Measurements from ENCODE around the gene MAST4. TPM values are rescaled to one million over a fixed set of nuclear protein-coding genes. Genes with fewer than 3 reads are reported as not detected.

Gene MAST4
- total RNA-seq, 1 donor from 2014 or later: 10.4 TPM

DNA sequence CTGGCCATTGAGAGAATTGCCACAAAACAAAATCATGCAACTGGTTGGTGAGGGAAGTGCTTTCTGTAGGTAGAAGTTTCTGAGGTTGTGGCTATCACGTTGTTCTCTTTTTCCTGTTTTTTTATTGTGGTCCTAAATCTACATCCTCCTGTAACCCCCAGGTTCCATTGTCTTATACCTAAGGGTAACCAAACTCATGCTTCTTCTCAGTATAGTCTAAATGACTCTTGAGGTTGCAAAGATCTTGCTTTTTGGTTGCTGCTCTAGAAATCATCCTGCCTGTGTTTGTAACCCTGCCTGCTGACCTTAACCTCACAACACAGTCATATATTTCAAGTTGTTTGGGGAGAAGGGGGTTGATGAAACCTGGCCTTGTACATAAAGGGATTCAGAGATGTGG lies 327.3 kb downstream of the MAST4 start:
- no peak overlapping the region for H3K4me3 ChIP-seq (ENCODE audit: low read length in 3 of 3)
- no peaks in the 10 kb centered on the region for H3K9me3 ChIP-seq (ENCODE audit: control insufficient read depth in 3 of 3, low read length in 3 of 3)
- H3K36me3 ChIP-seq (ENCODE audit: control insufficient read depth in 3 of 3, insufficient read depth in 3 of 3, low read length in 3 of 3): no peaks in the 10 kb centered on the region
- no peaks in the 10 kb centered on the region for H3K4me1 ChIP-seq (ENCODE audit: control insufficient read depth in 3 of 3, insufficient read depth in 3 of 3, low read length in 3 of 3)
- no peak overlapping the region for H3K27ac ChIP-seq (ENCODE audit: low read depth, low read length)
- H3K27me3 ChIP-seq (ENCODE audit: control insufficient read depth in 3 of 3, insufficient read depth in 3 of 3, low read length in 3 of 3): no peaks in the 10 kb centered on the region
- no peak overlapping the region for H3K9ac ChIP-seq (ENCODE audit: low read depth in 1 of 3, low read length in 3 of 3)

DNA sequence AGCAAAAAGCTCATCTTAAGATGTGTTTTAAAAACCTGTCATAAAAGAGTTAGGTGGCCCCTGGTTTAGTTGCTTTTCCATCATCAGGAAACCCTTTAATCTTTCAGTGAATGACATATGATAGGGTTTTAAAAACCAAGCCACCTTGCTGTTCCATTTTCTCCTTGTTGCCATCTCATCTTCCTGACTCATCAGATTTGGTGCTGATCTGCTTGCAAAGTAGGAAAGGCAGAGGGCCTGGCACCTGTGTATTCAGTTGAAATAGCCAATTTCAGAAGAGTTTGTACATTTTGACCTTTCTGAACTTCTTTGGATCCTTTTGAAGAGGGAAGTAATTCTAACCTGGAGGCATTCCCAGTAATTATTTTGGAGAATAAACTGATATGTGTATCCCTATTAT lies 327.7 kb downstream of the MAST4 start:
- H3K27me3 ChIP-seq (ENCODE audit: control insufficient read depth in 3 of 3, insufficient read depth in 3 of 3, low read length in 3 of 3): no peaks in the 10 kb centered on the region
- H3K9me3 ChIP-seq (ENCODE audit: control insufficient read depth in 3 of 3, low read length in 3 of 3): no peaks in the 10 kb centered on the region
- H3K27ac ChIP-seq (ENCODE audit: low read depth, low read length): no peak overlapping the region
- H3K36me3 ChIP-seq (ENCODE audit: control insufficient read depth in 3 of 3, insufficient read depth in 3 of 3, low read length in 3 of 3): no peaks in the 10 kb centered on the region
- no peak overlapping the region for H3K4me3 ChIP-seq (ENCODE audit: low read length in 3 of 3)
- H3K9ac ChIP-seq (ENCODE audit: low read depth in 1 of 3, low read length in 3 of 3): no peak overlapping the region
- H3K4me1 ChIP-seq (ENCODE audit: control insufficient read depth in 3 of 3, insufficient read depth in 3 of 3, low read length in 3 of 3): no peaks in the 10 kb centered on the region

DNA sequence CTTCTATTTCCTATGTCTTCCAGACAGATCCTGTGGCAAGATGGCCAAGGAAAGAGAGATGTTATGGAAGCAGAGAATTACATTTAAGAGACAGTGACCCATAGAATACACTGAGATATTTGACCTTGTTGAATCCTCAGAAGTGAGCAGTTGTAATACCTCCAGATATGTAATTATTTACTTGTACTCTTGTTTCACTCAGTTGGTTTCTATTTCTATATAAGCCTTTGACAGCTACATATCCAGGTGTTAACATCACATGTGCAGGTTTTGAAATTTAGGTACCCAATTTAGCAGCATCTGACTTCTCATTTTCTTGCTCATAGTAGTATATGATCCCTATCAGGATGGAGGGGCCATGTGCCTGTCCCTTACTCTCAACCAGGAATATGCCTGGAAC lies 330.9 kb downstream of the MAST4 start:
- Histone ChIP-seq H3K36me3 (ENCODE audit: control insufficient read depth in 3 of 3, insufficient read depth in 3 of 3, low read length in 3 of 3) (no peaks in the 10 kb centered on the region), H3K4me3 (ENCODE audit: low read length in 3 of 3) (no peak overlapping the region), H3K9ac (ENCODE audit: low read depth in 1 of 3, low read length in 3 of 3) (no peak overlapping the region), H3K27ac (ENCODE audit: low read depth, low read length) (no peak overlapping the region), H3K4me1 (ENCODE audit: control insufficient read depth in 3 of 3, insufficient read depth in 3 of 3, low read length in 3 of 3) (no peaks in the 10 kb centered on the region), H3K27me3 (ENCODE audit: control insufficient read depth in 3 of 3, insufficient read depth in 3 of 3, low read length in 3 of 3) (no peaks in the 10 kb centered on the region), H3K9me3 (ENCODE audit: control insufficient read depth in 3 of 3, low read length in 3 of 3) (no peaks in the 10 kb centered on the region)

DNA sequence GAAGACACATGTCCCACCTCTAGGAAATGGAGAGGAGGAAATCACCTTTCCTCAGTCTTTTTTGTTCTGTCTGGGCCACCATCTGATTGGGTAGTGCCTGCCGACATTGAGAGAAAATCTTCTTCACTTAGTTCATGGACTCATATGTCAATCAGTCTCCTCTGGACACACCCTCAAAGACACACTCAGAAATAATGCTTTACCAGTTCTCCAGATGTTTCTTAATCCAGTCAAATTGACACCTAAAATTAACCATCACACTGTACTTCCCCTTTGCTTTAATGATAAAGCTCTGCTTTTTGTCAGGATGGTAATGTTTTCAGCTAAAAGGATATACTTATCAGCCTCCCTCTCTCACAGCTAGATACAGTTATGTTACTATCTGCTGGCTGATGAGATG lies 333.1 kb downstream of the MAST4 start:
- Histone ChIP-seq H3K4me1 (ENCODE audit: control insufficient read depth in 3 of 3, insufficient read depth in 3 of 3, low read length in 3 of 3) (no peaks in the 10 kb centered on the region), H3K27me3 (ENCODE audit: control insufficient read depth in 3 of 3, insufficient read depth in 3 of 3, low read length in 3 of 3) (no peaks in the 10 kb centered on the region), H3K9me3 (ENCODE audit: control insufficient read depth in 3 of 3, low read length in 3 of 3) (no peaks in the 10 kb centered on the region), H3K36me3 (ENCODE audit: control insufficient read depth in 3 of 3, insufficient read depth in 3 of 3, low read length in 3 of 3) (no peaks in the 10 kb centered on the region), H3K27ac (ENCODE audit: low read depth, low read length) (no peak overlapping the region), H3K9ac (ENCODE audit: low read depth in 1 of 3, low read length in 3 of 3) (no peak overlapping the region), H3K4me3 (ENCODE audit: low read length in 3 of 3) (no peak overlapping the region)

DNA sequence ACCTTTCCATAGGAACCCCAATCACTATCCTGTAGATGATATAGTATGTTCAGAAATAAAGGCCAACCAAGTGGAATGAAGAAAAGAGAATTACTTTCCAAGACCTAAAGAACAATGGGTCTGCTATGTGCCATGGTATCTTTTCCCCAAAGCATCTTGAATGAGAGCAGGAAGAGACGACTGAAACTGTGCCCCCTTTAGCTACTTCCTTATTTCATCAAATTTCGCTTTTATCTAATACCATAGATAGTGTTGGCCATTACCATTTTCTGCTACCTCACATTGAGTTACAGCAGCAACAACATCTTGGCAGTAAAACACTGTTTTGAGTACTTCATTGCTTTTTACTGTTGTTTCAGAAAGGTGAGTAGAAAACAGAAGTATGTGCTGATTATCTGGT lies 333.8 kb downstream of the MAST4 start:
- Histone ChIP-seq H3K27ac (ENCODE audit: low read depth, low read length) (no peak overlapping the region), H3K4me1 (ENCODE audit: control insufficient read depth in 3 of 3, insufficient read depth in 3 of 3, low read length in 3 of 3) (no peaks in the 10 kb centered on the region), H3K27me3 (ENCODE audit: control insufficient read depth in 3 of 3, insufficient read depth in 3 of 3, low read length in 3 of 3) (no peaks in the 10 kb centered on the region), H3K4me3 (ENCODE audit: low read length in 3 of 3) (no peak overlapping the region), H3K9me3 (ENCODE audit: control insufficient read depth in 3 of 3, low read length in 3 of 3) (no peaks in the 10 kb centered on the region), H3K36me3 (ENCODE audit: control insufficient read depth in 3 of 3, insufficient read depth in 3 of 3, low read length in 3 of 3) (no peaks in the 10 kb centered on the region), H3K9ac (ENCODE audit: low read depth in 1 of 3, low read length in 3 of 3) (no peak overlapping the region)

DNA sequence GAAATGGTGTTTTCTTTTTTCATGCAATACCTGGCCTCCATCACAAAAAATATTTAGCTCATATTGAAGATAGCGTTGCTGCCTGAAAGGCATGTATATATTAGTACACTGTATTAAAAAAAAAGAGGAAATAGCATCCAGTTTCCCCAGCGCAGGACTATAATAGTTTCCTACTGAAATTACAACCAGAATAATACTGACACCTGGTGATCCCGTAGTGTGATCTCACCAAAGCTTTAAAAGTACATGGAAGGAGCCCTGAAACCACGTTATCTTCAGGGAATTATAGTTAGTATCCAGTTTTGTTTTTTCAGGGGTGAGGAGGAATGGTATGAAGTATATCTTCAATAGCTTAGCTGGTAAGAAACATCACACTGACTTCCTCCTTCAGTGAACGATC lies 335.5 kb downstream of the MAST4 start:
- no peaks in the 10 kb centered on the region for H3K27me3 ChIP-seq (ENCODE audit: control insufficient read depth in 3 of 3, insufficient read depth in 3 of 3, low read length in 3 of 3)
- H3K4me1 ChIP-seq (ENCODE audit: control insufficient read depth in 3 of 3, insufficient read depth in 3 of 3, low read length in 3 of 3): no peaks in the 10 kb centered on the region
- H3K27ac ChIP-seq (ENCODE audit: low read depth, low read length): no peak overlapping the region
- no peak overlapping the region for H3K4me3 ChIP-seq (ENCODE audit: low read length in 3 of 3)
- H3K9me3 ChIP-seq (ENCODE audit: control insufficient read depth in 3 of 3, low read length in 3 of 3): no peaks in the 10 kb centered on the region
- H3K9ac ChIP-seq (ENCODE audit: low read depth in 1 of 3, low read length in 3 of 3): no peak overlapping the region
- no peaks in the 10 kb centered on the region for H3K36me3 ChIP-seq (ENCODE audit: control insufficient read depth in 3 of 3, insufficient read depth in 3 of 3, low read length in 3 of 3)

DNA sequence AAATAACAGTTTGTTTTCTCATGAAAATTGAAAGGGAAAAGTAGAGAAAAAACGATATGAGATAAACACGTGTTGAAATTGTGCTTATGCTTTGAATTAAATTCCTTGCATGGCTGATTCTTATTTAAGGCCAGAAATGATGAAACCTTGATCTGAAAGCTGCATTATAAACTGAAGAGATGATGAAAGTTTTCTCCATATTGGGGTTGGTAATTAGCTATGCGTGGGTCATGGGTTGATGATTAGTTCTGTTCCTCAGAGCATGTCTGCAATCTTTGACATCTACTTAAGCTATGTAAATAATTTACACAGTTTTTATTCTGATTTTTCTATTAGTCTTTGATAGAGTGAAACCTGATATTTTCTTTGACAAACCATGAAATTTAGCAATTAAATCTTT lies 336.3 kb downstream of the MAST4 start:
- no peak overlapping the region for H3K9ac ChIP-seq (ENCODE audit: low read depth in 1 of 3, low read length in 3 of 3)
- H3K9me3 ChIP-seq (ENCODE audit: control insufficient read depth in 3 of 3, low read length in 3 of 3): no peaks in the 10 kb centered on the region

DNA sequence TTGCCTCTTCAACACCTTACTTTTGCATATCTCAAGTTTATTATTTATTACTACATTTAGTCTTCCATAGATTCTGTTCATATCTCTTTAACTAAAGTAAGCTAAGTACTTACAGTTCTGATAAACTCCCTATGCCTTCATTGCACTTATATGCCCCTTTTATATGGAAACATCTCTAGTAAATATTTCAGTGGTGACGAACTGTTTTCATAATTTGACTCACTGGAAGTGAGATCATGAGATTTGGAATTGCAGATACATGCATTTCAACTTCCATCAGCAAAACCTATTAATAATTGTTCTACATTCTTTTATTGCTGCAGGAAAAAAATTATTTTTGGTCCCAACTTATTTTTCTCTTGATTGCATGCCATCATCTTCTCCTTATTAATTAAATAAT lies 336.9 kb downstream of the MAST4 start:
- no peak overlapping the region for H3K27ac ChIP-seq (ENCODE audit: low read depth, low read length)
- H3K4me1 ChIP-seq (ENCODE audit: control insufficient read depth in 3 of 3, insufficient read depth in 3 of 3, low read length in 3 of 3): no peaks in the 10 kb centered on the region
- H3K27me3 ChIP-seq (ENCODE audit: control insufficient read depth in 3 of 3, insufficient read depth in 3 of 3, low read length in 3 of 3): no peaks in the 10 kb centered on the region
- H3K36me3 ChIP-seq (ENCODE audit: control insufficient read depth in 3 of 3, insufficient read depth in 3 of 3, low read length in 3 of 3): no peaks in the 10 kb centered on the region
- no peaks in the 10 kb centered on the region for H3K9me3 ChIP-seq (ENCODE audit: control insufficient read depth in 3 of 3, low read length in 3 of 3)
- no peak overlapping the region for H3K4me3 ChIP-seq (ENCODE audit: low read length in 3 of 3)
- H3K9ac ChIP-seq (ENCODE audit: low read depth in 1 of 3, low read length in 3 of 3): no peak overlapping the region

More for the DNA sequence above, 336.3 kb downstream of the MAST4 start:
- no peaks in the 10 kb centered on the region for H3K4me1 ChIP-seq (ENCODE audit: control insufficient read depth in 3 of 3, insufficient read depth in 3 of 3, low read length in 3 of 3)
- no peaks in the 10 kb centered on the region for H3K27me3 ChIP-seq (ENCODE audit: control insufficient read depth in 3 of 3, insufficient read depth in 3 of 3, low read length in 3 of 3)
- no peak overlapping the region for H3K27ac ChIP-seq (ENCODE audit: low read depth, low read length)
- H3K4me3 ChIP-seq (ENCODE audit: low read length in 3 of 3): no peak overlapping the region
- H3K36me3 ChIP-seq (ENCODE audit: control insufficient read depth in 3 of 3, insufficient read depth in 3 of 3, low read length in 3 of 3): no peaks in the 10 kb centered on the region

DNA sequence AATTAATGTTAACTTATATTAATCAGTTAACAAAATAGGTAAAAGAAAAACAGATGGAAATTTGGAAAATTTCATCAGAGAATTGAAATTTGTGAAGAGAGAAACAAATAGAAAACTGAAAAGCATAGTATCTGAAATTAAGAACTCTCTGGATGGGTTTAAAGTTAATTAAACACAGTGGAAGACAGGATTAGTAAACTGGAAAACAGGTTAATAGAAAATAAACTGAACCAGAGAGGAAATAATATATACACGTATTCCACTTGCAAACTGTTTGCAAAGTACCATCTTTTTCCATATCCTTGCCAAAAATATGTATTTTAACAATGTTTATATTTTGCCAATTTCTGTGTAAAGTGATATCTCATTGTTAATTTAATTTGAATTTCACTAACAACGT lies 342.9 kb downstream of the MAST4 start:
- H3K4me3 ChIP-seq (ENCODE audit: low read length in 3 of 3): no peak overlapping the region
- H3K27me3 ChIP-seq (ENCODE audit: control insufficient read depth in 3 of 3, insufficient read depth in 3 of 3, low read length in 3 of 3): no peaks in the 10 kb centered on the region
- no peaks in the 10 kb centered on the region for H3K9me3 ChIP-seq (ENCODE audit: control insufficient read depth in 3 of 3, low read length in 3 of 3)
- H3K9ac ChIP-seq (ENCODE audit: low read depth in 1 of 3, low read length in 3 of 3): no peak overlapping the region
- no peak overlapping the region for H3K27ac ChIP-seq (ENCODE audit: low read depth, low read length)
- no peaks in the 10 kb centered on the region for H3K36me3 ChIP-seq (ENCODE audit: control insufficient read depth in 3 of 3, insufficient read depth in 3 of 3, low read length in 3 of 3)
- no peaks in the 10 kb centered on the region for H3K4me1 ChIP-seq (ENCODE audit: control insufficient read depth in 3 of 3, insufficient read depth in 3 of 3, low read length in 3 of 3)

DNA sequence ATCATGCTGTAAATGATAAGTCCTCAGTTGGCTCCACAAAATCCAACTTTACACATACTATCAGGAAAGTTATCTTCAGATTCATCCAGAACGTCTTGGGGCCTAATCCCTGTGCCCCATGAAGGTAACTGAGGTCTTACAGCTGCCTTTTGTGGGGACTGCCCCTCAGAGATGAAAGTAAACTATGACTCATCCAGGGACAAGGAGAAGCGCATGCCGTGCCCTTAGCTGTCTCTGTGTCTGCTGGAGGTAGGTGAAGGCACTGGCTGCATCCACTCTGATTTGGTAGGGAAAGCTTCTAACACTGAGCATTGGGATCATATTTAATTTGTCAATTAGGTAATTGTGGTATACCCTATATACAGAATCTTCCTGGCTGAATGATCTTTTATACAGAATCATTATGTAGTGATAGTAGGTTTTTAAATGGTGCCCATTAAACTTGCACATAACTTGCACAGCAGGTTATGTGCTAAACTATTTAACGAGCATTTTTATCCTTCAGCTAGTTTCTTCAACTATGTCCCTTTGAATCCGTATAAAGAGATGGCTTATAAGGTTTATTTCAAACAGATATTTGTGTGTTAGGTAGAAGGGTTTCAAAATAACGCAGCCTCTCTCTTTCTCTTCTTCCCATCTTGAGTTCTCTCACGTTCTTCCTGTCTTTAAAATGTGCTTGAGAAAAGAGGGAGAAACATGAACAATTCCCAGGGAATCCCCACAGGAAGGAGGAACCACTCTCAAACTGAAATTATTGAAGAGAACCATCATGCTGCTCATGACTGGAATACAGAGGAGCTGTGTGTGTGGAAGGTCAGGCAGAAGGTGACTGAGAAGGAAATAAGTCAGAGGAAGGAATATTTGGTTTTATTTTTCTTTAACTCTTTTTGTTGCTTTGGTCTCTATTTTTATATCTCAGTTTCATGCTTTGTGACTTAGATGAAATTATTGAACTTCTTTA lies 349.5 kb downstream of the MAST4 start:
- H3K27me3 ChIP-seq (ENCODE audit: control insufficient read depth in 3 of 3, insufficient read depth in 3 of 3, low read length in 3 of 3): no peaks in the 10 kb centered on the region
- no peaks in the 10 kb centered on the region for H3K9me3 ChIP-seq (ENCODE audit: control insufficient read depth in 3 of 3, low read length in 3 of 3)
- H3K4me3 ChIP-seq (ENCODE audit: low read length in 3 of 3): no peak overlapping the region
- H3K4me1 ChIP-seq (ENCODE audit: control insufficient read depth in 3 of 3, insufficient read depth in 3 of 3, low read length in 3 of 3): no peaks in the 10 kb centered on the region
- H3K36me3 ChIP-seq (ENCODE audit: control insufficient read depth in 3 of 3, insufficient read depth in 3 of 3, low read length in 3 of 3): no peaks in the 10 kb centered on the region
- no peak overlapping the region for H3K9ac ChIP-seq (ENCODE audit: low read depth in 1 of 3, low read length in 3 of 3)
- no peak overlapping the region for H3K27ac ChIP-seq (ENCODE audit: low read depth, low read length)
